OCI-M1 (cell line): Measurements from ENCODE around the gene VEPH1.

Experiments used
- DNase-seq: peaks from one replicate; lab custom pipeline; 2025; lab: John Stamatoyannopoulos, UW

Gene VEPH1

DNA sequence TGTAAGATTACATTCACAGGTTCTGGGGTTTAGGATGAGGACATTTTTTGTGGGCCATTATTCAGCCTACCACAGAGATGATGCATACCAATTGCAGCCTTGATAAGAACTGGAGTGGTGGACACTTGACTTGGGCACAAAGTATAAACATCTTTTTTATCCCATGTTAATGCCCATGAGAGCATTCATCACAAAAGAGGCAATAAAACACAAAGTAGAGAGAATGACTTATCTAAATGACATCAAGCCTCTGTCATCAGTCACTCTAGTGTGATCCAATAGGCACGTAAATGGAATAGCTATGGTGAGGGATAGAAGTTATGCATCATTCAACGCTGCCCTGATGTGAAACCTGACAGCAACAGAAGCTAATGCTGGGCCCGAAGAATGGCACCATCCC is 25.8 kb downstream of the VEPH1 start:
- no peak for DNase-seq

- DNase-seq = no peak
Observed at GRCh38 chr3:157475921-157476414, 27.2 kb downstream of the VEPH1 start.

GRCh38 chr3:157472648-157473047 is 30.6 kb downstream of the VEPH1 start:
- DNase-seq = no peak

DNA sequence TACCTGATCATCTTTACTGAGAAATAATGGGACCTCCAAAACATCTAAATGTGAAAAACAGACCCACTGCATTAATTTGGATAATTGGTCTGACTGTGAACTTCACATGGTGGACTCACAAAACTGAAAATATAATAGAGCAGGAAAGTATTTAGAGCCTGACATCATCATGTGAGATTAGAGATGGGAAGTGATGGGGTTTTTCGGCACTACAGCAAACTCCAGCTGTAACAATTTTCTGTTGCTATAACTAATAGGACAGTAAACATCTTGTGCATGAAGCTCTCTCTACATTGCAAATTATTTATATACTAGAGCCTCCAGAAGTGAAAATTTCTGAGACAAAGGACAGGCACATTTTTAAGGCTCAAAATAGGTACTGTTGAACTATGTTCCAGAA is 32.2 kb downstream of the VEPH1 start:
- DNase-seq = no peak

DNA sequence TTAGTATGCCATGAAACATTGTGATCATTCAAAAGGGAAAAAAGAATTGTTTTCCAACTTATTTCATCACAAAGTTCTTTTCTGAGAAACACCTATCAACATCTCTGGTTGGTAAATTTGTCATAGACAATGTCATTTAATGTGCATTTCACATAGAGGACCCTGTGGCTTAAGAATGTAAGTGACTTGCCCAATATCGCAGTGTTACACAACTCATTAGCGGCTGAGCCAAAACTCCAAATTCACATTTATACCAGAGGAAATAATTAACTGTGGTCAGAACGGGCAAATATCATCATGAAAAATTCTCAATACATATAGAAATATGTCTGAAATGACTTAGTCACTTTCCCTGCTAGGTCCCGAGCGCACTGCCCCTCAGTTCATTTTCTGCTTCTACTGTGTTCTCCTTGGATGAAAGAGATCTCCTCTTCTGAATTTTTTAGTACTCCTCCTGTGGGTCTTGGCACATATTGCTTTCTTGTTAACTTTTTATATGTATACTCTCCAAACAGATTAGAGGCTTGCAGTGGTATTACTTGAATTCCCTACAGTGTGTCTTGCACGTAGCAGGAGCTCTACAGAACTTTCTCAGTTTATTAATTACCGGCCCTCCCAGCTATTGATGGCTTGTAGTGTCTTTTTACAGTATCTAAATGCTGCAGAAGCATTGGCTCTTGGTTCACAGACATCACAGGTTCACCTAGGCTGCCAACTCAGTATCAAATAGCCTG is 33.5 kb downstream of the VEPH1 start:
- DNase-seq = no peak

DNA sequence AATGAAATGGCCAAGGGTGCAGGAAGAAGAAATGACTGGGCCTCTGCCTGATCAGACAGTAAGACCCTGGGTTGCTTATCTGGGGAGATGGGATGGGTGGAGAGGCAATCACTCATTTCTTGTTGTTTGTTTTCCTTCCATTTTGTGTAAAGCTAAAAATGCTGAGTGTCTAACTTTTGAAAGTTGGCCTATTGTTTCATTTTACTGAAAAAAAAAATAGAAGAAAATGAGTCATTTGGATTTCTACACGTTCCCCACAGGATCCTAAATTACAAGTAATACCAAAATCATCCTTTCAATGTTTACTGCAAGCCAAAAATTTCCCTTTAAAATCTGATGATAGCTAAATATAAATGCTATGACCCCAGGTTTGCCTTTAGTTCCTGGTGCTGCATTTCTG is 36.0 kb downstream of the VEPH1 start:
- no peak for DNase-seq

DNA sequence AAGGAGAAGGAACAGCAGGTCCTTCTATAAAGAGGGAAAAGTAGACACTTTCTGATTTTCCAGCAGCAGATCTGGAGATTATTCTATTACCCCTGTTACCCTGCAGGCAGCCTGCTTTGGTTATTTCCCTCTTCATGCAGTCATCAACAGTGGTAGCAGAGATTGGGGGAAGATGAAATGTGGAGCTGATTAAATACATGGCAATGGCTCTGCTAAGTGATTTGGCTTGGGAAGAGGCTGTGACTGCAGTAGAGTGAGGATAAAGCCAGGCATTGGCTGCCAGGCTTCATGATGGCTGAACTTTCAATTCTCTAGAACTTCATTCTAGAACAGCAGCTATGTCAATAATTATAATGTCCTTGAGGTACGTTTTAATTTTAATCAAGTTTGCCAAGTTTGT is 37.5 kb downstream of the VEPH1 start:
- DNase-seq = no peak

GRCh38 chr3:157464321-157464720 is 38.9 kb downstream of the VEPH1 start:
- DNase-seq = no peak

DNA sequence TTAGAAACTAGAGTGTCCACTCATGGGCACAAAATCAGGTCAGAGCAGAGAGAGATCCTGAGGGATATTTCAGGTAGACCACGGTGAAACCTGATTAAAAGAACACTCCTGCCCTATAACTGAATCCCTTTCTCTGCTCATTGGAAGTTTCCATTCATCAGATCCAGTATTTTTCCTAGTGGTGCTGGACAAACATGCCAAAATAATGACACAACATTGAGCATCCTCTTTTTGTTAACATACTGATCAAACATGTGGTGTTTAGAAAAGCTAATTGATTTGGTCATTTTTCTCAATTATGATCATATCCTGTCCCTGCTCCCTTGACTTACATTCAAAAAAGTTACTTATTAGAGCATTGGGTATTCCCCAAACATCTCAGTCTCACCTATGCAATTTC is 39.4 kb downstream of the VEPH1 start:
- no peak for DNase-seq

DNA sequence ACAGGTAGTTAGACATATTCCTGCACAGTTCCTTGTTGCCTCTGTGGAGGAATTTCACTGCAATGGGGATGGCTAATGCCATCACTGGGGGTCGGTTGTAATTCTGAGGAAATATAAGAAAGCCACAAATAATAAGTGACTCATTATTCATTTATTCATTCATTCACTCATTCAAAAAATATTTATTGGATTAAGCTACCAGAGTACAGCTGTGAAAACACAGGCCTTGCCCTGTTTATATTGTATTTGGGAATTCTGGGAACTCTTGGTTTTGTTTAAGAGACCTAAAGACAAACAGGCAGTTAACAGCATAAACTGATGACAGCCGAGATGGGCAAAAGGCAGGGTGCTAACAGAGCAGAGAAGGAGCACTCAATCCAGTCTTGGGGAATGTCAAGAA is 43.0 kb downstream of the VEPH1 start:
- DNase-seq = no peak

DNA sequence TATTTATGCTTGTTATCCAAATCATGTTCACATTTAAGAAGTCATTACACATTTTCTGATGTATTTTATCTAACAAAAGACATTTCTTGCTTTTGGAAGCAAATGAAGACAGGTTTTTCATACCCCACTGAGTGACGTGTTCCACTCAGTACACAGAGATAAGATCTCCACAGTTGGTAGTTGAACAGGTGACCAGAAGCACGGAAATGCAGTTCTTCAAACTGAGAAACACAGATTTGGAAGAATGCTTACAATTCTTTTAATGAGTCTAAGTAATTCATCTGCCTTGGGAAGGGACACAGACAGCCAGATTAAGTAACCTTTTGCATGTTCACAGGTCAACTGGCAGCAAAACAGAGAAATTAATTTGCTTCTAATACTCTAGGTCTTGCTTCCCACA is 43.5 kb downstream of the VEPH1 start:
- no peak for DNase-seq

DNA sequence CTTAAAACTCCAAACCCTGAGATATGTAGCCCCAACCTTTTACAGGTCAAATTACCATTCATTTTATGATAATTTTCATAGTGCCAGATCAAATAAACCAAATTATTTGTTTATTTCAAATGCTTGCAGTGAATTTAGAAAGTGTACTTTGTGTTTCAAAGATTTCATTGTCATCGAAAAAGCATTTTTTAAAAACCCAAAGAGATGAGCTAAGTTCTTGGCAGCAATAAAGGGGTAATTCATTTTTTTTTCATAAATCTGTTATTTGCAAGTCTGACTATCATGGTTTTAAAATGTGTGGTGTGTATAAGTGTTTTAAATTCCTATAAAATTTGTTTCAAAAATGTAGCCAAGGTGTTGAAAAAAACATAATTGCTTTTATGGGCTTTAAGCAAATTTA is 49.4 kb downstream of the VEPH1 start:
- no peak for DNase-seq

GRCh38 chr3:157452097-157452496 is 51.1 kb downstream of the VEPH1 start:
- peak; percentile 59 for DNase-seq

DNA sequence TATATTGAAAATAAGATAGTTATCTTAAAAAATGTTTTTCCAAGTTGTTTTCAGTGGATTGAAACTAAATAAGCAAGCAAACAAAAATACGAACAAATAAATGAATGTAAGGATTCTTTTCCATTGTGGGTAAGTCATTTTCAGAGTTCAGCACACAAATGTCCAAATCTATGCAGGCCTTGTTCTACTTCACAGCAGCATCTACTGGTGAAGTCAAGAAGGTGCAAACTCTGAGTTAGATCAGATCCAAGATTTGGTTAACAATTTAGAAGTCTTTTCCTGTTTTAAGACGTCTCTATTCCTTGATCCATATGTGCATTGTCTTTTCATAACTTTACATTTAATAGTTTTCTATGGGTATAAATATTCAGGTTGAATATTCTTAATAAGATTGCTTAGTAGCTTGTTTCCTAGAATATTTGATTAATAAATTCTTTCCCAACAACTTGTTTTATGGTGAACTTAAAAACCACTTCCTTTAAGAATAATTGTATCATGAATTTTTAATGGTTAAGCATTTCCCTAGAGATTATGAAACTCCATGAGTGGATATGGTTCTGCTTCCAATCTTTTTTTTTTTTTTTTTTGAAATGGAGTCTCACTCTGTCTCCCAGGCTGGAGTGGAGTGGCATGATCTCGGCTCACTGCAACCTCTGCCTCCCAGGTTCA is 56.1 kb downstream of the VEPH1 start:
- peak; percentile 68 for DNase-seq

- DNase-seq = peak; percentile 83
Observed at GRCh38 chr3:157445857-157446256, 57.4 kb downstream of the VEPH1 start.

GRCh38 chr3:157444797-157445184 is 58.4 kb downstream of the VEPH1 start:
- DNase-seq = no peak

DNA sequence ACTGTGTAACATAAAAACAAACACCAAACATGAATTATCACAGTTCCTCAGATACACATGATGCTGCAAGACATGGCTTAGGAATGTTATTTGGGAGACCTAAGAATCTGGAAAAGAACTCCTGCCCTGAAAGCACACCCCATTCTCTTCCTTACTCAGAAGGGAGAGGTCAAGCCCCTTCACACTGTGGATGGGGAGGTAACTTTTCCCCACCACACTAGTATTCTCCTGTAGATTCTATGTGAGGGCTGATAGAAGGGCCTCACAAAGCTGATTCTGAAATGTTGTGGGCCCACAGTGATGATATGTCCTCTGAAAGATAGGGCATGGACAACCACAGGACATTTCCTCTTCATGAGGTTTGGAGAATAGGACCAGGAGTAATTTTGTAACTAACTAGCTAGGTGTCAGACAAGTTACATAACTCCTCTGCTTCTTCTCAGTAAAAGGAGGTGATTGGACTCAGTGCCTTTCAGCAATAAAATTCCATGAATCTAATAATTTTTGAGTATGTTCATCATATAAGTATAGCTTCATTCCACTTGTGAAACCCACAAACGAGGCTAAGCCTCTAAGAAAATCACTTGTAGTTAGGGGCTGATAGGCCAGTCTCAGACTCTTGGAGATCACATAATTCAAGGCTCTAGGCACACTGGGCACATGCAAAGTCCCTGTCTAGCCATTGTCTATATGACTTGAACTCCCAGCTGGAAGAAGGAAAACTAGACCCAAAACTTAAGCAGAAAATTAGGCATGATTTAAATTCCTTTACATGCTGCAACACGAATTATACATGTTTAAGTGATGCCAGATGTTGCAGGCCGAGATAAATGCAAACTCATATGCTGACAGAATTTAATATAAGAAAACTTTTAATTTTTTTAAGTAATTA is 59.1 kb downstream of the VEPH1 start:
- DNase-seq = peak; percentile 66

- DNase-seq = peak; percentile 32
Observed at GRCh38 chr3:157442729-157443128, 60.5 kb downstream of the VEPH1 start.

GRCh38 chr3:157441102-157441624 is 62.1 kb downstream of the VEPH1 start:
- no peak for DNase-seq

DNA sequence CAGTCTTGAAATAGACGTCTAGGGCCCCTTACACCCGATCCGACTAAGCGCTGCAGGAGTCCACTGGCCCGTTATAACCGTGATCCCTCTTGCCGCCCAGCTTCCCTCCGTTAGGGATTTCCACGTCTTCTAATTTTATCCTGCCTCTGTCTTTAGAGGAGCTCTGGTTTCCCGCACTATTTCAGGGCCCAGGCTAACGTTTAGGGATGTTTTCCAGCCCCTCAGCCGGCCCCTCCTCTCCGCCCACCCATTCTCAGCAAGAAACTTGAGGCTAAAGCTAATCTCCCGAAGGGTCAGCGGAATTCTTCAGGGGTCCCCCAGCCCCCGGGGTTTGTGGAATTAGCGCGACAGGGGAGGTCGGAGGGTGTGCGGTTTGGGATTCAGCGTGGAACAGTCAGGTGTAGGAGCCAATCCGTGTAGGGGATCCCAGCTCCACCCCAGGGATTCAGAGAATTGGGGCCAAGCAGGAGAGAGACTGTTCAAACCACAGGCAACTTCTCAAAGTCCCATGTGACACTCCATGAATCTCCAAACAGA is 65.0 kb downstream of the VEPH1 start:
- no peak for DNase-seq

DNA sequence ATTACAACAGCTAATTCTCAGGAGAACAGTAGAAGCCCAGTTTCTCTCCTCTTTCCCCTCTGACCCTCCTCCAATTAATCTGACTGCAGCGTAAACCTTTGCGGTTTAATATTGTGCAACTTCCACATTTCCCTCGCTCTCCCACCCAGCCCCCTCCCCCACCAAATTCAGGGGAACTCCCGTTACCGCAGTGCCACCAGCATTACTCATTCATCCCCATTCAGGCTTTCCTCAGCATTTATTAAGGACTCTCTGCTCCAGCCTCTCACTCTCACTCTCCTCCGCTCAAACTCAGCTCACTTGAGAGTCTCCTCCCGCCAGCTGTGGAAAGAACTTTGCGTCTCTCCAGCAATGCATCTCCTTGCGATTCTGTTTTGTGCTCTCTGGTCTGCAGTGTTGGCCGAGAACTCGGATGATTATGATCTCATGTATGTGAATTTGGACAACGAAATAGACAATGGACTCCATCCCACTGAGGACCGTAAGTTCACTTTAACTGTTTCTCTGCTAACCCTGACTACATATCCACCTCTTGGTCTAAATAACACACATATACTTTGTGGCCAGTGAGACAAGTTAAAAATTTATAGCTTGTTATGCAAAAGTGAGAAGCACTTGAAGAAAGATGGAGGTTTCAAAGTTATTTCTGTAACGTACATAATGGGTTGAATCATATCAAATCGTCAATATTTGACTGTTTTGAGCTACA is 66.5 kb downstream of the VEPH1 start, which contains the start of gene PTX3:
Gene PTX3 (plus strand): TSS at position 268 of the 709 bp plus-strand sequence. CDS start 84 bp downstream, at position 352.
- DNase-seq = peak; percentile 86
